ENCODE data around the gene RAB11FIP4.

The RAB11FIP4 gene

GRCh38 chr17:31582151-31582907 lies 190.9 kb downstream of the RAB11FIP4 start:
- no peak for TF ChIP-seq CTCF (IDR thresholded peaks at IDR 0.05; ENCODE audit: control insufficient read depth, insufficient read depth, low read depth, low read length, missing control alignments)
- DNase-seq (ENCODE audit: low read depth) = no peak
- no peak overlapping the region for H3K4me3 ChIP-seq (ENCODE audit: control insufficient read depth, low read depth, low read length)

- DNase-seq (ENCODE audit: low read depth) = no peak
- no peak for TF ChIP-seq CTCF (IDR thresholded peaks at IDR 0.05; ENCODE audit: control insufficient read depth, insufficient read depth, low read depth, low read length, missing control alignments)
- H3K4me3 ChIP-seq (ENCODE audit: control insufficient read depth, low read depth, low read length) = no peak overlapping the region
Observed at GRCh38 chr17:31583772-31584356, 192.4 kb downstream of the RAB11FIP4 start.

- DNase-seq (ENCODE audit: low read depth) = no peak
- no peak overlapping the region for H3K4me3 ChIP-seq (ENCODE audit: control insufficient read depth, low read depth, low read length)
- no peak for TF ChIP-seq CTCF (IDR thresholded peaks at IDR 0.05; ENCODE audit: control insufficient read depth, insufficient read depth, low read depth, low read length, missing control alignments)
Observed at GRCh38 chr17:31584438-31585279, 193.2 kb downstream of the RAB11FIP4 start.

- no peak overlapping the region for H3K4me3 ChIP-seq (ENCODE audit: control insufficient read depth, low read depth, low read length)
- TF ChIP-seq CTCF (IDR thresholded peaks at IDR 0.05; ENCODE audit: control insufficient read depth, insufficient read depth, low read depth, low read length, missing control alignments) = no peak
- DNase-seq (ENCODE audit: low read depth) = no peak
Observed at GRCh38 chr17:31585280-31585630, 193.8 kb downstream of the RAB11FIP4 start.

GRCh38 chr17:31586946-31587345 lies 195.5 kb downstream of the RAB11FIP4 start:
- H3K4me3 ChIP-seq (ENCODE audit: control insufficient read depth, low read depth, low read length) = no peak overlapping the region
- no peak for TF ChIP-seq CTCF (IDR thresholded peaks at IDR 0.05; ENCODE audit: control insufficient read depth, insufficient read depth, low read depth, low read length, missing control alignments)
- no peak for DNase-seq (ENCODE audit: low read depth)

GRCh38 chr17:31587462-31587861 lies 196.0 kb downstream of the RAB11FIP4 start:
- TF ChIP-seq CTCF (IDR thresholded peaks at IDR 0.05; ENCODE audit: control insufficient read depth, insufficient read depth, low read depth, low read length, missing control alignments) = no peak
- no peak overlapping the region for H3K4me3 ChIP-seq (ENCODE audit: control insufficient read depth, low read depth, low read length)
- DNase-seq (ENCODE audit: low read depth) = no peak

All from AG09309 (cell line).